ENCODE data around the gene FAM20A.

FAM20A gene

DNA sequence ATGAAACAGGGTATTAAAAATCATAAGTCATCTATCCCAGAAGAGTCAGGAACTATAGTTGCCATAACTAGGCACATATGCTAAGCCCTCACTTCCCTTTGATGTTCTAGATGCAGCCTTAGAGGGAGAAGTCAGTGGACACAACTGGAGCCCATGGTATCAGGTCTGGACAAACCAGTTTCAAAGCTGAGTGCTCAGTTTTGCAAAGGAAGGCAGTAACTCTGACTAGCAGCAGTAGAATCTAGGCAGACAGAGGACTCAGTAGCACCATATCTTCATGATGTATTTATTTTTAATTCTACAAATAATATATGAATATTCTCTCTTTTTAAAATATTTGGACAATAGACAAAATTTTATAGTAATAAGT is 11.7 kb upstream of the FAM20A start:
- no peaks in the 10 kb centered on the region for H3F3A ChIP-seq (ENCODE audit: insufficient read depth, low read length)
- H3K9ac ChIP-seq (ENCODE audit: low read length), result no peak overlapping the region
- no peaks in the 10 kb centered on the region for H3K79me2 ChIP-seq (ENCODE audit: insufficient read depth, low read length)
- H3K4me2 ChIP-seq (ENCODE audit: low read length), result no peak overlapping the region
- H3K27ac ChIP-seq (ENCODE audit: low read depth, low read length, poor library complexity, severe bottlenecking), result no peak overlapping the region
- H3K4me1 ChIP-seq (ENCODE audit: insufficient read depth, low read length, severe bottlenecking), result no peaks in the 10 kb centered on the region
- no peaks in the 10 kb centered on the region for H3K36me3 ChIP-seq (ENCODE audit: insufficient read depth, low read length)
- H3K27me3 ChIP-seq (ENCODE audit: insufficient read depth, low read length), result no peaks in the 10 kb centered on the region
- no peak overlapping the region for H2AFZ ChIP-seq (ENCODE audit: low read length)
- no peak for TF ChIP-seq EZH2 (IDR thresholded peaks at IDR 0.05; ENCODE audit: borderline replicate concordance, low read length)
- TF ChIP-seq, protein P1, sequence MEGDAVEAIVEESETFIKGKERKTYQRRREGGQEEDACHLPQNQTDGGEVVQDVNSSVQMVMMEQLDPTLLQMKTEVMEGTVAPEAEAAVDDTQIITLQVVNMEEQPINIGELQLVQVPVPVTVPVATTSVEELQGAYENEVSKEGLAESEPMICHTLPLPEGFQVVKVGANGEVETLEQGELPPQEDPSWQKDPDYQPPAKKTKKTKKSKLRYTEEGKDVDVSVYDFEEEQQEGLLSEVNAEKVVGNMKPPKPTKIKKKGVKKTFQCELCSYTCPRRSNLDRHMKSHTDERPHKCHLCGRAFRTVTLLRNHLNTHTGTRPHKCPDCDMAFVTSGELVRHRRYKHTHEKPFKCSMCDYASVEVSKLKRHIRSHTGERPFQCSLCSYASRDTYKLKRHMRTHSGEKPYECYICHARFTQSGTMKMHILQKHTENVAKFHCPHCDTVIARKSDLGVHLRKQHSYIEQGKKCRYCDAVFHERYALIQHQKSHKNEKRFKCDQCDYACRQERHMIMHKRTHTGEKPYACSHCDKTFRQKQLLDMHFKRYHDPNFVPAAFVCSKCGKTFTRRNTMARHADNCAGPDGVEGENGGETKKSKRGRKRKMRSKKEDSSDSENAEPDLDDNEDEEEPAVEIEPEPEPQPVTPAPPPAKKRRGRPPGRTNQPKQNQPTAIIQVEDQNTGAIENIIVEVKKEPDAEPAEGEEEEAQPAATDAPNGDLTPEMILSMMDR (IDR thresholded peaks at IDR 0.05; ENCODE audit: low read length), result no peak
- H4K20me1 ChIP-seq (ENCODE audit: insufficient read depth, low read length), result no peaks in the 10 kb centered on the region
- H3K4me3 ChIP-seq (ENCODE audit: low read depth, low read length, poor library complexity, severe bottlenecking), result no peak overlapping the region
- H3K9me2 ChIP-seq (ENCODE audit: low read depth, low read length), result no peaks in the 10 kb centered on the region
- H3K9me3 ChIP-seq (ENCODE audit: low read length), result peaks cover 16% of the 10 kb centered on the region

DNA sequence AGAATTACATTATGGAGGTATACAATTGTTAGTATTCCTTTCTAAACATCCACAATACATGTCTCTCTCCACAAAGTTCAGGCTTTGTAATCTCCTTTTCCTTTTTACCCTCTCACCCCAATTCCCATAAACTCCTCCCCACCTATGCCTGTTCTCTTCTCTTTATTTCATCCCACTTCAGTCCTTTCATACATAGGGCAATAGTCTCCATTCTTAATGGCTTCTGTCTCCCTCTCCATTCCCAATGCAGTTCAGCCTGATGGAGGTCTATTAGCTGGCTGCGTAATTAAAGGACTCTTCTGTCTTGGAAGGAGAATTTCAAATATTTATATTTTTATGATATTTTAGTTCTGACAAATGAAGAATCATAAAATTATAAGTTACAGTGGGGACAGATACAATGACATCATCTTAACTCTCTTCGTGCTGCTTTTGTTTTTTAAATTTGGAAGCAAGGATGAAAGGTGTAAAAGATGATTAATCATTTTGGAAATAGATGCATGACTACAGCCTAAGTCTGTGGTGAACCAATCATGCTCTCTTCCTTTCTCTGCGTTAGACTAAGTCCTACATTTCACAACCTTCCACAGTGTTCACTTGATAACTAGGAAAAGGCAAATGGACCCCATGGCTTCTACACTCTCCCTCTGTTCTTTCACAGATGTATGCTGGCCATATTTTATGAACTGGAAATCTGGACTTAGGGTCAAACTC is 11.2 kb upstream of the FAM20A start:
- H3K4me2 ChIP-seq (ENCODE audit: low read length), result no peak overlapping the region
- no peaks in the 10 kb centered on the region for H3K9me2 ChIP-seq (ENCODE audit: low read depth, low read length)
- TF ChIP-seq, protein P1 (IDR thresholded peaks at IDR 0.05; ENCODE audit: low read length), result no peak
- no peak for TF ChIP-seq EZH2 (IDR thresholded peaks at IDR 0.05; ENCODE audit: borderline replicate concordance, low read length)
- H3F3A ChIP-seq (ENCODE audit: insufficient read depth, low read length), result no peaks in the 10 kb centered on the region
- no peaks in the 10 kb centered on the region for H4K20me1 ChIP-seq (ENCODE audit: insufficient read depth, low read length)
- no peak overlapping the region for H3K9ac ChIP-seq (ENCODE audit: low read length)
- no peaks in the 10 kb centered on the region for H3K27me3 ChIP-seq (ENCODE audit: insufficient read depth, low read length)
- no peaks in the 10 kb centered on the region for H3K79me2 ChIP-seq (ENCODE audit: insufficient read depth, low read length)
- no peaks in the 10 kb centered on the region for H3K4me1 ChIP-seq (ENCODE audit: insufficient read depth, low read length, severe bottlenecking)
- no peak overlapping the region for H3K27ac ChIP-seq (ENCODE audit: low read depth, low read length, poor library complexity, severe bottlenecking)
- no peak overlapping the region for H2AFZ ChIP-seq (ENCODE audit: low read length)
- H3K36me3 ChIP-seq (ENCODE audit: insufficient read depth, low read length), result no peaks in the 10 kb centered on the region
- H3K4me3 ChIP-seq (ENCODE audit: low read depth, low read length, poor library complexity, severe bottlenecking), result no peak overlapping the region
- peaks cover 17% of the 10 kb centered on the region for H3K9me3 ChIP-seq (ENCODE audit: low read length)

DNA sequence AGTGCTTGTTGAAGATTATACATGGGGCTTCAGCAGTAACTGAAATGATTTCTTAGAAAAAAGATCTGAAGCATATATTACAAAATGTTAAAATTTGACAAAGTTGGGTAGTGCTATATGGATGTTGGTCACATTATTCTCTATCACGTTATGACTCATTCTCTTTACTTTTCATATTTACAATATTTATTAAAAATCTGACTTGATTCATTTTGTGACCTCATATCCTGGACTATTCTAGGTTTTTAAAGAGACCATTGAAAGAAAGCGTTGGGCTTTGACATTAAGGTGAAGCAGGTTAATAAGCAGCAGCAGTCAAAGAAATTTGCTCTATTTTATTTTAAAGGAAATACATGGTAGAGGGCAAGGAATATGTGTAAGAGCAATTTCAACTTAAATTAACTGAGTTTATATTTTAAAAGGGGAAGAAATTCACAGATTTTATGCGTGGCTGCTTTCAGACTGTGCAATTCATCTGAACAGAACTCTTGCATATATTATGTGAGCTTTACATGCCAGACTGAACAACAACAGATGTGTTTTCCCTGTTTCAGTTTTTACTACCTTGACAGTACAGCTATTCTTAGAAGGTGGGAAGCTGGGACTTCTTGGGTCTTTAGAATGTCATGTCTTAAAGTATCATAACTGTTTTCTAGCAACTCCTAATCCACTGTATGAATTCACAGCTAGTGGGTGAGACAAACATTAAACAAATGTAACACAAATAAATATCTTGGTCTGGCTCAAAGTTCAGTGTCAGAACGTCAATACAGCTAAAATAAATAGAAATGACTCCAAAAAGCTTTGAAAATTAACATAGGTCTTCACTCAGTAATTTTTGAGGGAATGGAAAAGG is 10.4 kb upstream of the FAM20A start:
- Histone ChIP-seq H3K27me3 (ENCODE audit: insufficient read depth, low read length) (no peaks in the 10 kb centered on the region), H3K27ac (ENCODE audit: low read depth, low read length, poor library complexity, severe bottlenecking) (no peak overlapping the region), H4K20me1 (ENCODE audit: insufficient read depth, low read length) (no peaks in the 10 kb centered on the region), H3K4me1 (ENCODE audit: insufficient read depth, low read length, severe bottlenecking) (no peaks in the 10 kb centered on the region), H3K9ac (ENCODE audit: low read length) (no peak overlapping the region), H3K79me2 (ENCODE audit: insufficient read depth, low read length) (no peaks in the 10 kb centered on the region), H3K9me2 (ENCODE audit: low read depth, low read length) (no peaks in the 10 kb centered on the region), H3K9me3 (ENCODE audit: low read length) (peaks cover 17% of the 10 kb centered on the region), H3K4me3 (ENCODE audit: low read depth, low read length, poor library complexity, severe bottlenecking) (no peak overlapping the region), H3K4me2 (ENCODE audit: low read length) (no peak overlapping the region), H3F3A (ENCODE audit: insufficient read depth, low read length) (no peaks in the 10 kb centered on the region), H3K36me3 (ENCODE audit: insufficient read depth, low read length) (no peaks in the 10 kb centered on the region), H2AFZ (ENCODE audit: low read length) (no peak overlapping the region)
- TF ChIP-seq, protein P1 (IDR thresholded peaks at IDR 0.05; ENCODE audit: low read length), result no peak
- TF ChIP-seq EZH2 (IDR thresholded peaks at IDR 0.05; ENCODE audit: borderline replicate concordance, low read length), result no peak

Data from OCI-LY1 (cell line).